Right hindlimb (tissue), 1 donor: ENCODE measurements around the gene GTF3C2.

Experiments
- DNase-seq: peaks from one replicate; pipeline ENCODE4 v3.0.0-alpha.2; 2018

GTF3C2 gene, protein sequence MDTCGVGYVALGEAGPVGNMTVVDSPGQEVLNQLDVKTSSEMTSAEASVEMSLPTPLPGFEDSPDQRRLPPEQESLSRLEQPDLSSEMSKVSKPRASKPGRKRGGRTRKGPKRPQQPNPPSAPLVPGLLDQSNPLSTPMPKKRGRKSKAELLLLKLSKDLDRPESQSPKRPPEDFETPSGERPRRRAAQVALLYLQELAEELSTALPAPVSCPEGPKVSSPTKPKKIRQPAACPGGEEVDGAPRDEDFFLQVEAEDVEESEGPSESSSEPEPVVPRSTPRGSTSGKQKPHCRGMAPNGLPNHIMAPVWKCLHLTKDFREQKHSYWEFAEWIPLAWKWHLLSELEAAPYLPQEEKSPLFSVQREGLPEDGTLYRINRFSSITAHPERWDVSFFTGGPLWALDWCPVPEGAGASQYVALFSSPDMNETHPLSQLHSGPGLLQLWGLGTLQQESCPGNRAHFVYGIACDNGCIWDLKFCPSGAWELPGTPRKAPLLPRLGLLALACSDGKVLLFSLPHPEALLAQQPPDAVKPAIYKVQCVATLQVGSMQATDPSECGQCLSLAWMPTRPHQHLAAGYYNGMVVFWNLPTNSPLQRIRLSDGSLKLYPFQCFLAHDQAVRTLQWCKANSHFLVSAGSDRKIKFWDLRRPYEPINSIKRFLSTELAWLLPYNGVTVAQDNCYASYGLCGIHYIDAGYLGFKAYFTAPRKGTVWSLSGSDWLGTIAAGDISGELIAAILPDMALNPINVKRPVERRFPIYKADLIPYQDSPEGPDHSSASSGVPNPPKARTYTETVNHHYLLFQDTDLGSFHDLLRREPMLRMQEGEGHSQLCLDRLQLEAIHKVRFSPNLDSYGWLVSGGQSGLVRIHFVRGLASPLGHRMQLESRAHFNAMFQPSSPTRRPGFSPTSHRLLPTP

DNA sequence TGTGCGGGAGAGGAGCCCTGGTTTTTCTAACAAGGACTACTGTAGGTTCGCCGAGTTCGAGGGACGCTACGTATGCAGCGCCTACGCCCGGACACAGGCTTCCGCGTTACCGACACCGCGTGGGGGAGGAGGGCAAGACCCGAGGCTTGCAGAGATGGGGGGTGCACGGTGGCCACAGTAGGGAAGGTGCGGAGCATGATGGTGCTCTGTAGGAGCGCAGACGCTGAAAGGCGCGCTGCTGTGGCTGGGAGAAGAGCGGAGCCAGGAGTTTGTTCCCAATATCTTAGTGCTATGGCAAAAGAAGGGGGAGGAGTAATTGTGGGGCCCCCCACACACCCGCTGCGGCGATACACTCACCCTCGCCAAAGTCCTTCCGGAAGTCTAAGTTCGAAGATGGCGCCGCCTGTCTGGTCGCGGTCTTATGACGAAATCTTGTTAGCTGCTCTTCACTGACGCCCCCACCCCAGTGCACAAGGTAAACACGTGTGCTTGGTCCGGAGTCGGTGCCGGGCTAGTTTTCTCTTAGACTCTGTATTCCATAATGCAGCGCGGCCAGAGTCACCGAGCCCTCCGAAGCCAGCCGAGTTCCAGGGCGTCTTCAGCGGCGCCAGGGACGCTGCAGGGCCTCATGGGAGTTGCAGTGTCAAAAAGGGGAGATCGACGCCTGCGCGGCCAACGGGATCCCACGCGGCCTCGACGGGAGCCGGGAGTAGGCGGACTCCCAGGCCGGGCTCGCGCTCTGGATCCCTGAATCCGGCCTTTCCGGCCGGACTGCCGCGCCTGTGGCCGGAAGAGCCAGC, at the start of gene GTF3C2:
Gene GTF3C2 (minus strand): TSS at position 383 of the 800 bp plus-strand sequence. CDS start 13,210 bp downstream, outside the sequence.
- DNase-seq: peak; percentile 96

DNA sequence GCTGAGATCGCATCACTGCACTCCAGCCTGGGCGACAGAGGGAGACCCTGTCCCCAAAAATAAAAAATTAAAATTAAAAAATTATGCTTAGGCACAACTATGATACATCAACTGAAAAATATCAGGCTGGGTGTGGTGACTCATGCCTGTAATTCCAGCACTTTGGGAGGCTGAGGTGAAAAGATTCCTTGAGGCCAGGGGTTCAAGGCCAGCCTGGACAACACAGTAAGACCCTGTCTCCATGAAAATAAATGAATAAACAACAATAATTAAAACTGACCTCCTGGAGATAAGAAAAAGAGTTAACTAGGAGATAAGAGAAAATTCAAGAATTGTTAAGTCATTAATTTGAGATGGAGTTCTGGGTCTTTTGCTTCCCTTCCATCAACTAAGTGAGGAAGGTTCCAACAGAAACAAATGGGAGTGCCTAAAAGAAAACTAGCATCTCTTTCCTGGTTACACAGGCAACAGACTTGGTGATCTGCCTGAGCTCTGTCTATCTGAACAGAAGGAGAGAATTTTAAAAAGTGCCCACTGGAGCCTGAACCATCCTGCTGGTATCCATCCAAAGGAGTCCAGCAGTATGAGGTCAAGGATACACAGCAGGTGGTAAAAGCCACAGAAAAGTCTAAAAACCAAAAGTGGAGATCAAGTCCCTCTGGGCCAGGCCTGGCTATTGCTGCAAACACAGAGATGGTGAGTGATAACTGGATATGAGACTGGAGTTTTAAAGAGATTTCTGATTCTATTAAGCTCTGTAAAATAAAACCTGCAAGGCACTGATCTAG, 44.0 kb upstream of the GTF3C2 start:
- DNase-seq: no peak

DNA sequence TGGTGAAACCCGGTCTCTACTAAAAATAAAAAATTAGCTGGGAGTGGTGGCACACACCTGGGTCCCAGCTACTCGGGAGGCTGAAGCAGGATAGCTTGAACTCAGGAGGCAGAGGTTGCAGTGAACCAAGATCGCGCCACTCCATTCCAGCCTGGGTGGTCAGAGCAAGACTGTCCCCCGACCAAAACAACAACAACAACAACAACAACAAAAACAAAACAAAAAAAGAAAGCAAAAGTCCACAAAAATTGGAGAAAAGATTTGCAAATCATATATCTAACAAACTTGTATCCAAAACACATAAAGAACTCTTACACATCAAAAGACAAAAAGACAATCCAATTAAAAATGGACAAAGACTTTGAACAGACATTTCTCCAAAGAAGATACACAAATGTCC, 42.4 kb upstream of the GTF3C2 start:
- no peak for DNase-seq

DNA sequence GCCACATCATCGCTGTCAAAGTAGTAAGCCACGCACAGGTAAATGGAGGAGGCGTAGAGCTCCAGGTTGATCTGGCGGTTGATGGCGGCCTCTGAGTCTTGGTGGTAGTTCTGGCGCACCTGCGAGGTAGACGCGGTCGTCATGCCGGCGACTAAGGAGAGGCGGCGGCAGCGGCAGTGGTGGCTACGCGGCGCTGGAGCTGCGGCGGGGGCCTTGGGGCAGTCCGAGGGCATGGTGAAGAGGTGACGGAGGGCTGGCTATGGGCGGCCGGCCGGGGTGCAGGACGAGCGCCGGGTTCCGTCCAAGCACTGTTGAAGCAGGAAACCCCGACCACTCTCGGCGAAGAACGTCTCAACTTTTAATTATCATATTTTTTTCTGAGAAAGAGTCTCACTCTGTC, 36.7 kb upstream of the GTF3C2 start:
- DNase-seq: no peak

DNA sequence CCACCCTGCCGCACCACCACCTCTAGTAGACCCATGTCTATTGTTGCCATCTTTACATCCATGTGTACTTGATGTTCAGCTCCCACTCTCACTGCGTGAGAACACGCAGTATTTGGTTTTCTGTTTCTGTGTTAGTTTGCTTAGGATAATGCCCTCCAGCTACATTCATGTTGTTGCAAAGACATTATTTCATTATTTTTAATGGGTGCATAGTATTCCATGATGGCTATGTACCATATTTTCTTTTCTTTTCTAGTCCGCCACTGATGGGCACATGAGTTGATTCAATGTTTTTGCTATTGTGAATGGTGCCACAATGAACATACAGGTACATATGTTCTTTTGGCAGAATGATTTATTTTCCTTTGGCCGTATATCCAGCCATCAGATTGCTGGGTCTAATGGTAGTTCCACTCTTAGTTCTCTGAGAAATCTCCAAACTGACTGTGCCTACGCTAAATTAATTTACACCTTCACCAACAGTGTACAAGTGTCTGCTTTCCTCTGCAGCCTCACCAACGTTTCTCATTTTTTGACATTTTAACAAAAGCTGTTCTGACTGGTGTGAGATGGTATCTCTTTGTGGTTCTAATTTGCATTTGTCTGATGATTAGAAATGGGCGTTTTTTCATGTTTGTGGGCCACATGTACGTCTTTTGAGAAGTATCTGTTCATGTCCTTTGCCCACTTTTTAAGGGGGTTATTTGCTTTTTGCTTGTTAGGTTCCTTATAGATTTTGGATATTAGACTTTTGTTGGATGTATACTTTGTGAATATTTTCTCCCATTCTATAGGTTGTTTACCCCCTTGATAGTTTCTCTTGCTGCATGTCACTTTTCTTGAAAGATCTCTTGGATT, 34.5 kb upstream of the GTF3C2 start:
- DNase-seq: no peak

DNA sequence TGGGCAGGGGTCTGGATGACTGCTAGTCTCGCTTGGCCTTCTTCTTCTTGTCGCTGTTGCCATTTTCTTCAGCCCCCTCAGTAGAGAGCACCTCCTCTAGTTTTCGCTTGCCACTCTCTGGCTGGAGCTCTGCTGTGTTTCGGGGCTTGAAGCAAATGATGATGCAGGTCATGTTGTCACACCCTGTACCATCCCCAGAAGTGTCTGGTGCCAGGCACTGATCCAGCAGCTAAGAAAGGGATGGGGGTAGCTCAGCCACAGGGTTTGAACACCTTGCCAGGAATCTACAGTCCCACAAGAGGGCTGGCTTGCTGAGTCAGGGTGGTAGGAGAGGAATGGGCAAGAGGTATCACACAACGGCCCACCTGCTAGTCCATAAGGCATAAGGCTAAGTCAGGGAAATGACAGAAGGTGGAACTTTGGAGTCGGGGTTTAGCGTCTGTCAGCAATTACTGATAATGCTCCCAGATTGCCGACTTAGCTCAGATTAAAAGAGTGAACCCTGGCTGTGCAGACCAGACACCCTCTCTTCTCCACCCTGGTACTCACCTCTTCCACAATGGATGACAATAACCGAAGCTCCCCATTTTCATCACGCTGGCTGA, 25.1 kb upstream of the GTF3C2 start:
- no peak for DNase-seq

DNA sequence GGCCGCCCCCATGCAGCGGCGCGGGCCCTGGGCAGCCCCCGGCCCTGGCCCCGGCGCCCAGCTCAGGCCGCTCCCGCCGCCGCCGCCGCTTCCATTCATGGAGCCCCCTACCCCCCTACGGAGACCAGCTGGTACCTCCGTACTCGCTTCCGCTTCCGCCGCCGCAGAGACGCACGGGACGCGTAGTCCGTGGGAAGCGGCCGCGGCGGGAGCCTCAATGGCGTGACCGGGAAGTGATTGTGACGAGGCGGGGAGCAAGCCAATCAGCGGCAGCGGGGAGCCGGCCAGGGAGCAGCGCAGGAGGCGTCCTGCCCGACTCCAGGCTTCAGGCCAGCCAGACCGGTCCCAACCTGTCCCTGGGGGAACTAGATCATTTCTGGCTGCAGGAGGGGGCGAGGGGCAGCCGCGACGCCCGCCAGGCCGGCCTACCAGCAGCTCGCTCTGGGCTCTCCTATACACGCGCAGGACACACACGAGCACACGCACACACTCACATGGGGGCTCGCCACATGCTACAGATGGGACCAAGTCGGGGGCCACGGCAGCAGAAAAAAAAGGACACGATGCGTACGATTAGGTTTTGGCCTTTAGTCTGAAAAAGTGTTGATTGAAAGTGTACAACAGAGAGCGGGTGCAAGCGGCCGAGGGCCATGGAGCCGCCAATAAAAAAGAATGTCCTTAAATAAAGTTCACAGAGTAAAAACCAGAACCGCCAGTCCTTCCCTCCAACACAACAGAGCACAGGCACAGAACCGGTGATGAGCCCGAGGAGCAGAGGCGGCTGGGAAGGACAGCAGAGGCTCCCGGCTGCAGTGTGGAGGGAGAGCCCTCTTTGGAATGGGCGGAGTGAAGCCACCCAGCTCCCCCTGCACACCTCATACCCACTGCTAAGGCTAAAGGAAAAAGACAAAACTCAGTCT, 24.3 kb upstream of the GTF3C2 start, which contains the start of gene ZNF513:
Gene ZNF513 (minus strand): TSS at position 109 of the 920 bp plus-strand sequence. CDS start 208 bp downstream, outside the sequence.
- DNase-seq: peak; percentile 98

DNA sequence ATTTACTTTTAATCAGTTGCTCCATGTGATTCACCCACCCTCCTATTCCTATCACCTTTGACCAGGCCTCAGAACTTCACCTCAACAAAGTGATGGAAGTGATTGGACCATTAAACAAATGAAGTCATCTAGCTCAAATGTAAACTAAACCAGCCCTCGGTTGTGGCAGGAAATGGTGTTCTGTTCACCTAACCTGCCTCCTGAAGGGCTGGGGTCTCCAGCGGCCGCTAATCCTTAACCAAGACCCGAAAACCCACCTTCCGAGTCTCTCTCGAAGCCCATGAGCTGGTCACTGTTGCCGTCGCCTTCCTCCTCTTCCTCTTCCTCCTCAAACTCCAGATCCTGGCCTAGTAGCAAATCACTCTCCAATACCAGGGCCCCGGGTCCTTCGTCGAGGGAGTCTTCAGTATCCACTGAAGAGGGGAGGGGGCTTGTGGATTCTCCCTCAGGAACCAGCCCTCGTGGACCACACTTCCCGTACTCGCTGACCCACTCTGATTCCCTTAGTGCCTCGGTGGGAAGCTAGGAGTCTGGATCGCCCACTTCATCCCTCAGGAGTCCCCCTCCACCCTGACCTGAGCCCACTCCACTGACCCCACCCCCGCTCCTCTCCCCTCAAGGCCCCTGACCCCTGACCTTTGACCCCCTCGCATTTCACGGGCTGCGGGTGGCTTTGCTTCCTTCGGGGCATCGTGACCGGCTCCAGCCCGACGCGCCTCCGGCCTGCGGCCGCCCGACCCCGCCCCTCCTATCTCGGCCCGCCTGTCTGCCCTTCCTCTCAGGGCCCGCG, 23.5 kb upstream of the GTF3C2 start:
- DNase-seq: no peak

DNA sequence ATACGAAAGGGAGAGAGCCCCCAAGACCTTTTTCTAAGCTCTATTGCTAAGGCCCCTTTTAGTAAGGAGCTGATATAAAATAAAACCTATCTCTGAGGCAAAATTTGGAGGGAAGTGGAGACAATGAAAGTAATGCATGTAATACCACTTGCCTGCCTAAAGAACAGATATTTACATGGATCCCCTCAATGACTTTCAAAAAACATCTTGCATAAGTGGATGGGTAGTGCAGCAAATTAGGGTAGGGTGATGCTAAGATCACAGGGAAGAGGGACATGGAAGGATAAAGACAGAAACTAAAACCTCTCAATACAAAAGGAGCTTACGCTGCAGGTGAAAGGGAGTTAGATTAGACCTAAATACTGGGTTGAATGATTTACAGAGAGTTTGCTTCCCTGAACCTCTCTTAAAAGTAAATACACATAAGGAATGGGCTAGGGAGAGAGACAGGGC, 22.8 kb upstream of the GTF3C2 start:
- no peak for DNase-seq

DNA sequence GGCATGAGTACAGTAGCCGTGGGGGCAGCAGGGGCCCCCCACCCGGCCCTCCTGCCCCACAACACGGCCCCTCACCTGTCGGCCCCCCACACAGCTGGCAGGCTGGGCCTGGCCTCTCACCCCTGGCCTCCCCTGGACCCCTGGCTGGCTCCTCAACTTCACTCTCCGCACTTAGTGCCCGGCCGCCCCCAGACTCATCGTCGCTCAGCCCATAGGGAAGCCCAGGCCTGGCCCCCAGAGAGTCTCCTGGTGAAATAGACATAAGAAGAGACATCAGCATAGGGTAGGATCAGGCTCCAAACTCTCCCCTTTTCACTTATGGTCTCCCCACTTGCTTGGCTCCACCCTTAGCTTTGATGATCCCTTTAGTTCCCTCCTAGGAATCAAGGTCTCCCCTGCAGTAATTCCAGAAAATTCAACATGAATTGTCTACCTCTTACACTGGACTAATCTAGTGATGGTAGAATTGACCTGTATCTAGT, 22.3 kb upstream of the GTF3C2 start:
- DNase-seq: no peak

DNA sequence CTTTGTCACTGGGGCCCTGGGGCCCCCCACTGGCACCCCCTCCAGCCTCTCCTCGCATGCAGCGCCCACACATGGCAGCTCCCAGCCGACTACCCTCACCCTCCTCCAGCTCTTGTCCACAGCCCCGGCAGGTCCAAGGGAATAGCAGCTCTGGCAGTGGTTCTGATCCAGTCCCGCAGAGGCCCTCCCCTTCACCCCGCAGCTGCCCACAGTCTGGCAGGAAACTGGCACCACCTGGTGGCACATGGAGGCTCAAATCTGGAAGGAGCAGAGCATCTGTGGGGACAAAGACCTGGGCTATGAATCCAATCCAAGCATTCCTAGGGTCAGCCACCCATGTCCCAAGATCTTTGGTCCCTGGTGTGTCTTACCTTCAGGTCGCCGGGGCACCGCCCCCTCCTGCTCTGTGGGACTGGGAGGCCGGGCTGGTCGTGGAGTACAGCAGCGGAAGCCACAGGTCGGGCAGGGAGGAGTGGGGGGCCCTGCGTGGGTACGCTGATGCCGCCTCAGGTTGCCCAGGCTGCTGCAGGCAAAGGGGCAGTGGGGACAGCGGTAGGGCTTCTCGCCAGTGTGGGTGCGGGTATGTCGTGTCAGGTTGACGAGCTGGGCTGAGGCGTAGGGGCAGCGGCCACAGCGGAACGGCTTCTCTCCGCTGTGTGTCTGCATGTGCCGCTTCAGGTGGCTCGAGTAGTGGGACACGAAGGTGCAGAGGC, 21.7 kb upstream of the GTF3C2 start:
- DNase-seq: peak; percentile 35

DNA sequence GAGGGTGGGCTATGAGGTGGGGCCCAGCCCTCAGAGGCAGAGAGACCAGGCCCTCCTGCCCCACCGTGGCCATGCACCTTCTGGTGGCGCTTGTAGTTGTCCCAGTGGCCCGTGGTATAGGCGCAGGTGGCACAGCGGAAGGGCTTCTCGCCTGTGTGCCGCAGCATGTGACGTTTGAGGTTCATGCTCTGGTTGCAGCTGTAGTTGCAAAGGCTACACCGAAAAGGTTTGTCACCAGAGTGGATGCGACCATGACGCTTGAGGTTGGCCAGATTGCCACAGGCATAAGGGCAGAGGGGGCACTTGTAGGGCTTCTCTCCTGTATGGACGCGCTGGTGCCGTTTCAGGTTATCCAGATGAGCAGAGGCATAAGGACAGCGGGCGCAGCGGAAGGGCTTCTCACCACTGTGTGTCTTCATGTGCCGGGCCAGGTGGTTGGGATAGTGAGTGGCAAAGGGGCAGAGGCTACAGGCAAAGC, 21.1 kb upstream of the GTF3C2 start:
- no peak for DNase-seq

DNA sequence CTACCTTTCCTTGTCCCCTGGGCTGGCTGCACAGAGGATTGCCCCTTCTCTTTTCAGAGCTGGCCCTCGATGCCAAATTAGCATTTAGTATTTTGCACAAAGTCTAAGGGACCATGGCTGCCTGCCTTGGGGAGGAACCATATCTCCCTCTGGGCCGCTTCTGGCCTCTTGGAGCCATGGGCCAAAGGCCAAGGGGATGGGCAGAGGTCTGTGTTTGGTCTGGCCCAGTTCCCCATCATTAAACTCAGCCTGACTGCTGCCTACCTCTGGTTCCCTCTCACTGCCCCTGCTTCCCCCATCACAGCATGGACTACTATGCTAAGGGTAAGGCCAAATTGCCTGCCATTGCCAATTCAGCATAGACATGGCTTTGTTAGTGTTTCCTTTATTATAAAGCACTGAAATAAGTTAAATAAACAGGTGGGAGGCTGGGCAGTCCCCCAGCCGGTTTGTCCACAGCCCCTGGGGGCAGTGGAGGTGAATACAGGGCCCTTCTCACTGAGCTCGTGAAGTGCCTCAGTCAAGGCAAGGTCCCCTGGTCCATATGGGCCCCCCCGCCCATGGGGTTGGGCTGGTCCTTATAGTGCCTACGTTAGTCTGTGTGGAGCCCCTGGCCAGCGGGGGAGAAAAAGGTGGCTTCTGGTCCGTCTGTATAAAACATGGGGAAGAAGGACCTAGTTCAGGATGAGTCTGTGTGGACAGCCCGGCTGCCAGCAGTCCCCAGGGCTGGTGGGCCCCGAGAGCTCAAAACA, 20.5 kb upstream of the GTF3C2 start:
- no peak for DNase-seq

DNA sequence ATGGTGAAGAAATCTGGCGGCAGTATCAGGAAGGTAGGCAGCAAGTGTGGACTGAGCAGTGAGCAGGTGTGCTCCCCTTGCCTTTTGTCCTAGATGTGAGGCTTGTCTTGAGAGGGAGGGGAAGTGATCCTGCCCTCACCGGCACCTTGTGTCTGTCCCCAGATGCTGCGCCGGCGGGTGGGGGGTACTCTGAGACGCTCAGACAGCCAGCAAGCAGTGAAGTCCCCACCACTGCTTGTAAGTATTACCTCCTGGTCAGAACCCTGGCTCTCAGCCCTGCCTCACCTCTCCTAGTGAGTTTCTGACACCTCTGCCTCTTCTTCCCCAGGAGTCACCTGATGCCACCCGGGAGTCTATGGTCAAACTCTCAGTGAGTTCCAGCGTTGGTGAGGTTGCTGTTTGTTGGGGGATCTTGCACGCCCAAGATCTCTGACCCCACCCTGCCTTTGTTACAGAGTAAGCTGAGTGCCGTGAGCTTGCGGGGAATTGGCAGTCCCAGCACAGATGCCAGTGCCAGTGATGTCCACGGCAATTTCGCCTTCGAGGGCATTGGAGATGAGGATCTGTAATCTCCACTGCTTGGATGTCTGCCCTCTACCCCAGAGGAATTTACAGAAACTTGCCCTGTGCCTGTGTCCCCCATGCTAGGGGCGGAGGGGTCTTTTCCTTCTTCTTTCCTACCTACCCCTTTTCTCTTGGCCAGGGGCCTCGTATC, 19.7 kb upstream of the GTF3C2 start:
- DNase-seq: no peak

DNA sequence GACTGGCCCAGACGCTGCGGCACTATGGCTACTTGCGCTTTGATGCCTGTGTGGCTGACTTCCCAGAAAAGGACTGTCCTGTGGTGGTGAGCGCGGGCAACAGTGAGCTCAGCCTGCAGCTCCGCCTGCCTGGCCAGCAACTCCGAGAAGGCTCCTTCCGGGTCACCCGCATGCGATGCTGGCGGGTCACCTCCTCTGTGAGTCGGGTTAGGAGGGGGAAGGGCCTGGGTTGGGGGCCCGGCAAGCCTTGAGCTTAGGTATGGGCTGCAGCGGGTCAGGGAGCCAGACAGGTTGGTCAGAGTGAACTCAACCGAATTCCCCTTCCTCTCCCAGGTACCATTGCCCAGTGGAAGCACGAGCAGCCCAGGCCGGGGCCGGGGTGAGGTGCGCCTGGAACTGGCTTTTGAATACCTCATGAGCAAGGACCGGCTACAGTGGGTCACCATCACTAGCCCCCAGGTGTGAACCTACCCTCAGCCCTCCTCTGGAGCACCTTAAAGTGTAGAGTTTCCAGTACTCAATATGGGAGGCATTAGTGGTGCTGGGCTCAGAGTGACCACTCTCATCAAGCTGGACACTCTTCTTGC, 19.0 kb upstream of the GTF3C2 start:
- DNase-seq: no peak

DNA sequence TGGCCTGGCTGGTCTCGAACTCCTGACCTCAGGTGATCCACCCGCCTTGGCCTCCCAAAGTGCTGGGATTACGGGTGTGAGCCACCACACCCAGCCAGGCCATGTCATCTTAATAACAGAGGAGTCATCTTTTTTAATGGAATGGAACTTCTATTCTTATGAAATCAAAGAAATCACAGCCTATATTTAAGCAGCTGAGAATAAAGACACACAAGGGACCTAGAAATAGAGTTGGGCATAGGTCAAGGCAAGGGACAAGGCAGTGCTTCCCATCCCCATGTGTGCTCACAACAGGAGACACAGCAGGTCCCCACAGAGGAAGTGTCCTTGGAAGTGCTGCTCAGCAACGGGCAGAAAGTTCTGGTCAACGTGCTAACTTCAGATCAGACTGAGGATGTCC, 17.0 kb upstream of the GTF3C2 start:
- no peak for DNase-seq
